ENCODE data around the gene PRSS1.

GRCh38 chr7:142789441-142789840, 40.2 kb downstream of the PRSS1 start:
- TF ChIP-seq CTCF (conservative IDR thresholded peaks at IDR 0.05 in 1 of 2, IDR thresholded peaks at IDR 0.05 in 1 of 2; ENCODE audit: extremely low read depth in 1 of 2, insufficient read depth in 1 of 2, low read depth in 1 of 2, low read length in 2 of 2) (no peak), EZH2 (IDR thresholded peaks at IDR 0.05; ENCODE audit: borderline replicate concordance, low read length) (no peak)

Measured in mammary epithelial cell (primary cell).